Measurements from ENCODE around the gene NME5. TPM values are rescaled to one million over a fixed set of nuclear protein-coding genes. Genes with fewer than 3 reads are reported as not detected.
"Not testable (repeated sequence)": the region's sequence is repeated elsewhere in the genome, so short reads cannot be mapped to it uniquely, and the experiment has no call there.

The NME5 gene
- total RNA-seq, 5 donors from 2014 or later (not counting 1 experiment from before 2014, with no cell fraction given) = not detected

GRCh38 chr5:138160706-138161105 lies 21.5 kb upstream of the NME5 start:
- peaks cover 0 to 87% of the 10 kb centered on the region in 2 donors for H3K36me3 ChIP-seq (ENCODE audit: control insufficient read depth in 2 of 2, extremely low read depth in 1 of 2, insufficient read depth in 1 of 2, low read length in 1 of 2)
- WGBS (ENCODE audit: insufficient coverage) = 100% methylated on average over 2 of the region's 4 CpGs
- no peaks in the 10 kb centered on the region for H3K9me3 ChIP-seq
- DNase-seq (no peak), ATAC-seq (replicated peaks in 1 of 4) (no peak)
- no peak overlapping the region for H3K4me3 Mint-ChIP-seq
- H3K36me3 Mint-ChIP-seq = peaks cover 81% of the 10 kb centered on the region
- no peaks in the 10 kb centered on the region for H3K4me1 Mint-ChIP-seq
- CTCF ChIA-PET = no interaction called here
- no peaks in the 10 kb centered on the region for H3K9me3 Mint-ChIP-seq
- H3K4me3 ChIP-seq (ENCODE audit: control insufficient read depth in 1 of 2, extremely low read depth in 1 of 2, low read length in 1 of 2) = no peak overlapping the region
- H3K4me1 ChIP-seq (ENCODE audit: control insufficient read depth in 1 of 2, extremely low read depth in 1 of 2, insufficient read depth in 2 of 2, low read length in 2 of 2) = no peaks in the 10 kb centered on the region
- H3K27me3 ChIP-seq (replicated peaks in 1 of 2; ENCODE audit: control insufficient read depth in 2 of 2, extremely low read depth in 1 of 2, insufficient read depth in 2 of 2, low read length in 1 of 2) = no peaks in the 10 kb centered on the region
- H3K27me3 Mint-ChIP-seq = no peaks in the 10 kb centered on the region
- POLR2A ChIA-PET = interaction anchor here in 1 of 2 donors (0.6 kb wide), 1 partner anchor 11 kb away, joined by 3 read pairs; no protein-coding TSS in a partner anchor
- H3K27ac ChIP-seq (ENCODE audit: low read length) = no peak overlapping the region
- no peak overlapping the region for H3K27ac Mint-ChIP-seq

GRCh38 chr5:138159666-138160065 lies 20.4 kb upstream of the NME5 start:
- no peaks in the 10 kb centered on the region for H3K27me3 Mint-ChIP-seq
- Histone ChIP-seq H3K27ac (ENCODE audit: low read length) (no peak overlapping the region), H3K9me3 (no peaks in the 10 kb centered on the region), H3K4me1 (ENCODE audit: control insufficient read depth in 1 of 2, extremely low read depth in 1 of 2, insufficient read depth in 2 of 2, low read length in 2 of 2) (no peaks in the 10 kb centered on the region), H3K4me3 (ENCODE audit: control insufficient read depth in 1 of 2, extremely low read depth in 1 of 2, low read length in 1 of 2) (no peak overlapping the region), H3K27me3 (replicated peaks in 1 of 2; ENCODE audit: control insufficient read depth in 2 of 2, extremely low read depth in 1 of 2, insufficient read depth in 2 of 2, low read length in 1 of 2) (no peaks in the 10 kb centered on the region), H3K36me3 (ENCODE audit: control insufficient read depth in 2 of 2, extremely low read depth in 1 of 2, insufficient read depth in 1 of 2, low read length in 1 of 2) (peaks cover 0 to 76% of the 10 kb centered on the region in 2 donors)
- H3K36me3 Mint-ChIP-seq = peaks cover 72% of the 10 kb centered on the region
- H3K27ac Mint-ChIP-seq = no peak overlapping the region
- WGBS (ENCODE audit: insufficient coverage) = 83% methylated on average over 1 of the region's 5 CpGs
- DNase-seq (no peak), ATAC-seq (replicated peaks in 1 of 4) (no peak)
- ChIA-PET CTCF (no interaction called here), POLR2A (no interaction called here)
- H3K4me1 Mint-ChIP-seq = no peaks in the 10 kb centered on the region
- no peak overlapping the region for H3K4me3 Mint-ChIP-seq
- no peaks in the 10 kb centered on the region for H3K9me3 Mint-ChIP-seq

DNA sequence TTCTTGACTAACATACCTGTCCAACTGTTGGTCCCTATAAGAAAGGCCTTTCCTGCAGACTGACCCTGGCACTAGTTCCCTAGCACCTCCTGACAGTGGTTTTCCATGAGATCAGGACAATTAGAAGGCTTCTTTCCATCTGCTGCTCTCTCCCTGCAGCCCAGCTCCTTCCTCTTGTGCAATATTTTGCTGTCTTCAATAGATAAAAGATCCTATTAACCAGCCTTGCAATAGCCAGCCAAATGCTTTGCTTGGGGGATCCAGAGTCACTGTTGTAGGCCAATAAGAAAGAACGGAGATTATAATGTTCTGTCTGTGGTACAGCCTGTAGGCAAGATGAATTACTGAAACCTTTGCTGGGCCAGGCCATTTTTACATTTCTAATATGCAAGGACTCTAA lies 18.4 kb upstream of the NME5 start:
- Mint-ChIP-seq H3K27me3 (no peaks in the 10 kb centered on the region), H3K9me3 (no peaks in the 10 kb centered on the region), H3K4me3 (no peak overlapping the region), H3K4me1 (no peaks in the 10 kb centered on the region), H3K36me3 (peaks cover 54% of the 10 kb centered on the region), H3K27ac (no peak overlapping the region)
- CTCF ChIA-PET = interaction anchor here in 1 of 2 donors (0.6 kb wide), 1 partner anchor 19 kb away, joined by 14 read pairs; no protein-coding TSS in a partner anchor
- ATAC-seq (replicated peaks in 1 of 4) (no peak), DNase-seq (no peak)
- WGBS (ENCODE audit: insufficient coverage) = no CpG with 5 or more reads among the region's 1 CpG
- POLR2A ChIA-PET = no interaction called here
- H3K27me3 ChIP-seq (replicated peaks in 1 of 2; ENCODE audit: control insufficient read depth in 2 of 2, extremely low read depth in 1 of 2, insufficient read depth in 2 of 2, low read length in 1 of 2) = no peaks in the 10 kb centered on the region
- no peaks in the 10 kb centered on the region for H3K9me3 ChIP-seq
- H3K27ac ChIP-seq (ENCODE audit: low read length) = no peak overlapping the region
- H3K36me3 ChIP-seq (ENCODE audit: control insufficient read depth in 2 of 2, extremely low read depth in 1 of 2, insufficient read depth in 1 of 2, low read length in 1 of 2) = peaks cover 0 to 56% of the 10 kb centered on the region in 2 donors
- H3K4me1 ChIP-seq (ENCODE audit: control insufficient read depth in 1 of 2, extremely low read depth in 1 of 2, insufficient read depth in 2 of 2, low read length in 2 of 2) = no peaks in the 10 kb centered on the region
- H3K4me3 ChIP-seq (ENCODE audit: control insufficient read depth in 1 of 2, extremely low read depth in 1 of 2, low read length in 1 of 2) = no peak overlapping the region

DNA sequence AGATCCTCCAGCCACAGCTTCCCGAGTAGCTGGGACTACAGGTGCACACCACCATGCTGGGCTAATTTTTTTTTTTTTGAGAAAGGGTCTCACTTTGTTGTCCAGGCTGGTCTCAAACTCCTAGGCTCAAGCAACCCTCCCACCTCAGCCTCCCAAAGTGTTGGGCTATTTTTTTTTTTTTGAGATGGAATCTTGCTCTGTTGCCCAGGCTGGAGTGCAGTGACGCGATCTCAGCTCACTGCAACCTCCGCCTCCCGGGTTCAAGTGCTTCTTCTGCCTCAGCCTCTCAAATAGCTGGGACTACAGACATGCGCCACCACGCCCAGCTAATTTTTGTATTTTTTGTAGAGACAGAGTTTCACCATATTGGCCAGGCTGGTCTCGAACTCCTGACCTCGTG lies 16.7 kb upstream of the NME5 start:
- H3K36me3 Mint-ChIP-seq = peaks cover 42% of the 10 kb centered on the region
- H3K4me1 ChIP-seq (ENCODE audit: control insufficient read depth in 1 of 2, extremely low read depth in 1 of 2, insufficient read depth in 2 of 2, low read length in 2 of 2); H3K4me3 ChIP-seq (ENCODE audit: control insufficient read depth in 1 of 2, extremely low read depth in 1 of 2, low read length in 1 of 2); H3K9me3 ChIP-seq; DNase-seq; H3K27ac Mint-ChIP-seq; H3K27me3 ChIP-seq (replicated peaks in 1 of 2; ENCODE audit: control insufficient read depth in 2 of 2, extremely low read depth in 1 of 2, insufficient read depth in 2 of 2, low read length in 1 of 2); POLR2A ChIA-PET; H3K4me3 Mint-ChIP-seq; H3K4me1 Mint-ChIP-seq; ATAC-seq (replicated peaks in 1 of 4); H3K27me3 Mint-ChIP-seq; H3K9me3 Mint-ChIP-seq; H3K27ac ChIP-seq (ENCODE audit: low read length): not testable (repeated sequence)
- H3K36me3 ChIP-seq (ENCODE audit: control insufficient read depth in 2 of 2, extremely low read depth in 1 of 2, insufficient read depth in 1 of 2, low read length in 1 of 2) = peaks cover 0 to 40% of the 10 kb centered on the region in 2 donors
- WGBS (ENCODE audit: insufficient coverage) = 100% methylated on average over 7 of the region's 9 CpGs
- CTCF ChIA-PET = interaction anchor here in 1 of 2 donors (0.6 kb wide), 1 partner anchor 58 kb away, joined by 3 read pairs; no protein-coding TSS in a partner anchor

- POLR2A ChIA-PET = no interaction called here
- WGBS (ENCODE audit: insufficient coverage) = no CpG with 5 or more reads among the region's 3 CpGs
- ATAC-seq (replicated peaks in 1 of 4) (no peak), DNase-seq (no peak)
- no peak overlapping the region for H3K27ac ChIP-seq (ENCODE audit: low read length)
- no peak overlapping the region for H3K4me3 Mint-ChIP-seq
- no peaks in the 10 kb centered on the region for H3K9me3 Mint-ChIP-seq
- H3K36me3 Mint-ChIP-seq = no peaks in the 10 kb centered on the region
- no peak overlapping the region for H3K4me3 ChIP-seq (ENCODE audit: control insufficient read depth in 1 of 2, extremely low read depth in 1 of 2, low read length in 1 of 2)
- no peak overlapping the region for H3K27ac Mint-ChIP-seq
- no peaks in the 10 kb centered on the region for H3K9me3 ChIP-seq
- no peaks in the 10 kb centered on the region for H3K4me1 Mint-ChIP-seq
- H3K27me3 ChIP-seq (replicated peaks in 1 of 2; ENCODE audit: control insufficient read depth in 2 of 2, extremely low read depth in 1 of 2, insufficient read depth in 2 of 2, low read length in 1 of 2) = no peaks in the 10 kb centered on the region
- no peaks in the 10 kb centered on the region for H3K4me1 ChIP-seq (ENCODE audit: control insufficient read depth in 1 of 2, extremely low read depth in 1 of 2, insufficient read depth in 2 of 2, low read length in 2 of 2)
- H3K27me3 Mint-ChIP-seq = no peaks in the 10 kb centered on the region
- CTCF ChIA-PET = no interaction called here
- no peaks in the 10 kb centered on the region for H3K36me3 ChIP-seq (ENCODE audit: control insufficient read depth in 2 of 2, extremely low read depth in 1 of 2, insufficient read depth in 1 of 2, low read length in 1 of 2)
Measured at GRCh38 chr5:138149530-138149929, 10.3 kb upstream of the NME5 start.

DNA sequence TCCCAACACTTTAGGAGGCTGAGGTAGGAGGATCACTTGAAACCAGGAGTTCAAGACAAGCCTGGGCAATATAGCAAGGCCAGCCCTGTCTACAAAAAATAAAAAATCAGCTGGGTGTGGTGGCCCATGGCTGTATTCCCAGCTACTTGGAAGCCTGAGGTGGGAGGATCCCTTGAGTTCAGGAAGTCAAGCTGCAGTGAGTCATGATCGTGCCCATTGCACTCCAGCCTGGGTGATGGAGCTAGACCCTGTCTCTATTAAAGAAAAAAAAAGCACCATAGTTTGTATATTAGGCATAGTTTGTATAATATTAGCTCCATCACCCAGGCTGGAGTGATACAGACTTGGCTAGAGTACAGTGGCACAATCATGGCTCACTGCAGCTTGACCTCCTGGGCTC lies 9.6 kb upstream of the NME5 start:
- Histone ChIP-seq H3K36me3 (ENCODE audit: control insufficient read depth in 2 of 2, extremely low read depth in 1 of 2, insufficient read depth in 1 of 2, low read length in 1 of 2) (no peaks in the 10 kb centered on the region), H3K4me1 (ENCODE audit: control insufficient read depth in 1 of 2, extremely low read depth in 1 of 2, insufficient read depth in 2 of 2, low read length in 2 of 2) (no peaks in the 10 kb centered on the region), H3K9me3 (no peaks in the 10 kb centered on the region), H3K27me3 (replicated peaks in 1 of 2; ENCODE audit: control insufficient read depth in 2 of 2, extremely low read depth in 1 of 2, insufficient read depth in 2 of 2, low read length in 1 of 2) (no peaks in the 10 kb centered on the region), H3K4me3 (ENCODE audit: control insufficient read depth in 1 of 2, extremely low read depth in 1 of 2, low read length in 1 of 2) (no peak overlapping the region), H3K27ac (ENCODE audit: low read length) (no peak overlapping the region)
- H3K27me3 Mint-ChIP-seq = no peaks in the 10 kb centered on the region
- no peak for ATAC-seq (replicated peaks in 1 of 4)
- H3K4me3 Mint-ChIP-seq = no peak overlapping the region
- no peak overlapping the region for H3K27ac Mint-ChIP-seq
- POLR2A ChIA-PET = no interaction called here
- DNase-seq = no peak
- H3K36me3 Mint-ChIP-seq = no peaks in the 10 kb centered on the region
- CTCF ChIA-PET = interaction anchor here in 1 of 2 donors (0.6 kb wide), 1 partner anchor 37 kb away, joined by 3 read pairs; no protein-coding TSS in a partner anchor
- H3K9me3 Mint-ChIP-seq = no peaks in the 10 kb centered on the region
- H3K4me1 Mint-ChIP-seq = no peaks in the 10 kb centered on the region
- no CpG with 5 or more reads among the region's 1 CpG for WGBS (ENCODE audit: insufficient coverage)

DNA sequence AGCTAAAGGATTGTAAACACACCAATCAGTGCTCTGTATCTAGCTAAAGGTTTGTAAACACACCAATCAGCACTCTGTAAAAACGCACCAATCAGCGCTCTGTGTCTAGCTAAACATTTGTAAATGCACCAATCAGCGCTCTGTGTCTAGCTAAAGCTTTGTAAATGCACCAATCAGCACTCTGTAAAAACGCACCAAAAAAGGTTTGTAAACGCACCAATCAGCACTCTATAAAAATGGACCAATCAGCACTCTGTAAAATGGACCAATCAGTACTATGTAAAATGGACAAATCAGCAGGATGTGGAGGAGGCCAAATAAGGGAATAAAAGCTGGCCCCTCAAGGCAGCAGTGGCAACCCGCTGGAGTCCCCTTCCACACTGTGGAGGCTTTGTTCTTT lies 4.3 kb upstream of the NME5 start:
- H3K9me3 Mint-ChIP-seq; H3K4me3 Mint-ChIP-seq; H3K27ac Mint-ChIP-seq; H3K36me3 Mint-ChIP-seq; POLR2A ChIA-PET; H3K4me1 Mint-ChIP-seq; H3K27me3 ChIP-seq (replicated peaks in 1 of 2; ENCODE audit: control insufficient read depth in 2 of 2, extremely low read depth in 1 of 2, insufficient read depth in 2 of 2, low read length in 1 of 2); H3K4me3 ChIP-seq (ENCODE audit: control insufficient read depth in 1 of 2, extremely low read depth in 1 of 2, low read length in 1 of 2); ATAC-seq (replicated peaks in 1 of 4); H3K36me3 ChIP-seq (ENCODE audit: control insufficient read depth in 2 of 2, extremely low read depth in 1 of 2, insufficient read depth in 1 of 2, low read length in 1 of 2); H3K4me1 ChIP-seq (ENCODE audit: control insufficient read depth in 1 of 2, extremely low read depth in 1 of 2, insufficient read depth in 2 of 2, low read length in 2 of 2); H3K9me3 ChIP-seq; H3K27ac ChIP-seq (ENCODE audit: low read length); DNase-seq; H3K27me3 Mint-ChIP-seq: not testable (repeated sequence)
- CTCF ChIA-PET = interaction anchor here (0.6 to 0.9 kb wide), 2 partner anchors 66 to 138 kb away, joined by 3 read pairs; no protein-coding TSS in a partner anchor
- WGBS (ENCODE audit: insufficient coverage) = 100% methylated on average over 1 of the region's 6 CpGs

Measured in T-cell (primary cell).